ENCODE measurements around the gene C12orf75.

The C12orf75 gene

GRCh38 chr12:105330283-105330930 lies at the start of gene C12orf75:
Gene C12orf75 (plus strand): TSS chr12:105330691. CDS start chr12:105330892, 201 bp downstream.
- DNase-seq (ENCODE audit: low spot score in 2 of 2): peak; percentile 76 to 94
- no peaks in the 10 kb centered on the region for H3K36me3 ChIP-seq (replicated peaks)
- peaks cover 38% of the 10 kb centered on the region for H3K4me1 ChIP-seq
- peak within 1 kb of the TSS; percentile 62 for H3K4me3 ChIP-seq
- in situ Hi-C loops (cut with MboI; ENCODE audit: low sequenced_read_pairs): no loop called here
- no peaks in the 10 kb centered on the region for H3K27me3 ChIP-seq (ENCODE audit: low read depth)
- H3K9me3 ChIP-seq: 0 out of 2 replicates have a peak, but pooled peaks cover 2% of the 10 kb centered on the region

GRCh38 chr12:105280966-105281693 lies 49.4 kb upstream of the C12orf75 start:
- DNase-seq (ENCODE audit: low spot score in 2 of 2): no peak
- Histone ChIP-seq H3K4me3 (no peak overlapping the region), H3K36me3 (replicated peaks) (no peaks in the 10 kb centered on the region), H3K4me1 (peaks cover 9% of the 10 kb centered on the region), H3K27me3 (ENCODE audit: low read depth) (no peaks in the 10 kb centered on the region), H3K9me3 (no peaks in the 10 kb centered on the region)
- in situ Hi-C loops (cut with MboI; ENCODE audit: low sequenced_read_pairs): no loop called here

- no peak for DNase-seq (ENCODE audit: low spot score in 2 of 2)
- Histone ChIP-seq H3K36me3 (replicated peaks) (no peaks in the 10 kb centered on the region), H3K27me3 (ENCODE audit: low read depth) (no peaks in the 10 kb centered on the region), H3K9me3 (no peaks in the 10 kb centered on the region), H3K4me3 (no peak overlapping the region), H3K4me1 (peaks cover 5% of the 10 kb centered on the region)
- in situ Hi-C loops (cut with MboI; ENCODE audit: low sequenced_read_pairs): no loop called here
Observed at GRCh38 chr12:105281694-105282049, 48.8 kb upstream of the C12orf75 start.

- DNase-seq (ENCODE audit: low spot score in 2 of 2): no peak
- in situ Hi-C loops (cut with MboI; ENCODE audit: low sequenced_read_pairs): no loop called here
- H3K36me3 ChIP-seq (replicated peaks): no peaks in the 10 kb centered on the region
- no peak overlapping the region for H3K4me3 ChIP-seq
- no peaks in the 10 kb centered on the region for H3K27me3 ChIP-seq (ENCODE audit: low read depth)
- no peaks in the 10 kb centered on the region; the same call in 1 of the 2 replicates for H3K4me1 ChIP-seq
- H3K9me3 ChIP-seq: no peaks in the 10 kb centered on the region
Observed at GRCh38 chr12:105285378-105285777, 45.1 kb upstream of the C12orf75 start.

GRCh38 chr12:105287408-105287807 lies 43.1 kb upstream of the C12orf75 start:
- H3K27me3 ChIP-seq (ENCODE audit: low read depth): no peaks in the 10 kb centered on the region
- no peaks in the 10 kb centered on the region for H3K9me3 ChIP-seq
- in situ Hi-C loops (cut with MboI; ENCODE audit: low sequenced_read_pairs): no loop called here
- no peak for DNase-seq (ENCODE audit: low spot score in 2 of 2)
- no peaks in the 10 kb centered on the region for H3K36me3 ChIP-seq (replicated peaks)
- no peaks in the 10 kb centered on the region for H3K4me1 ChIP-seq
- no peak overlapping the region for H3K4me3 ChIP-seq

- no peak overlapping the region for H3K4me3 ChIP-seq
- H3K9me3 ChIP-seq: no peaks in the 10 kb centered on the region
- no peaks in the 10 kb centered on the region for H3K4me1 ChIP-seq
- DNase-seq (ENCODE audit: low spot score in 2 of 2): no peak
- H3K36me3 ChIP-seq (replicated peaks): no peaks in the 10 kb centered on the region
- no peaks in the 10 kb centered on the region for H3K27me3 ChIP-seq (ENCODE audit: low read depth)
- in situ Hi-C loops (cut with MboI; ENCODE audit: low sequenced_read_pairs): no loop called here
Observed at GRCh38 chr12:105288311-105288996, 42.0 kb upstream of the C12orf75 start.

GRCh38 chr12:105289114-105289904 lies 41.2 kb upstream of the C12orf75 start:
- Histone ChIP-seq H3K4me3 (no peak overlapping the region), H3K4me1 (peaks cover under 1% of the 10 kb centered on the region), H3K9me3 (no peaks in the 10 kb centered on the region), H3K27me3 (ENCODE audit: low read depth) (no peaks in the 10 kb centered on the region), H3K36me3 (replicated peaks) (no peaks in the 10 kb centered on the region)
- in situ Hi-C loops (cut with MboI; ENCODE audit: low sequenced_read_pairs): no loop called here
- DNase-seq (ENCODE audit: low spot score in 2 of 2): no peak

GRCh38 chr12:105291531-105291930 lies 39.0 kb upstream of the C12orf75 start:
- Histone ChIP-seq H3K4me1 (peaks cover 20% of the 10 kb centered on the region), H3K4me3 (no peak overlapping the region), H3K27me3 (ENCODE audit: low read depth) (no peaks in the 10 kb centered on the region), H3K36me3 (replicated peaks) (no peaks in the 10 kb centered on the region), H3K9me3 (no peaks in the 10 kb centered on the region)
- in situ Hi-C loops (cut with MboI; ENCODE audit: low sequenced_read_pairs): no loop called here
- no peak for DNase-seq (ENCODE audit: low spot score in 2 of 2)

GRCh38 chr12:105292705-105293104 lies 37.8 kb upstream of the C12orf75 start:
- Histone ChIP-seq H3K9me3 (no peaks in the 10 kb centered on the region), H3K4me3 (no peak overlapping the region), H3K27me3 (ENCODE audit: low read depth) (no peaks in the 10 kb centered on the region), H3K36me3 (replicated peaks) (no peaks in the 10 kb centered on the region), H3K4me1 (peaks cover 32% of the 10 kb centered on the region)
- in situ Hi-C loops (cut with MboI; ENCODE audit: low sequenced_read_pairs): no loop called here
- no peak for DNase-seq (ENCODE audit: low spot score in 2 of 2)

GRCh38 chr12:105293187-105293586 lies 37.3 kb upstream of the C12orf75 start:
- Histone ChIP-seq H3K4me1 (peaks cover 32% of the 10 kb centered on the region), H3K36me3 (replicated peaks) (no peaks in the 10 kb centered on the region), H3K9me3 (no peaks in the 10 kb centered on the region), H3K4me3 (no peak overlapping the region), H3K27me3 (ENCODE audit: low read depth) (no peaks in the 10 kb centered on the region)
- no peak for DNase-seq (ENCODE audit: low spot score in 2 of 2)
- in situ Hi-C loops (cut with MboI; ENCODE audit: low sequenced_read_pairs): no loop called here

- DNase-seq (ENCODE audit: low spot score in 2 of 2): no peak
- Histone ChIP-seq H3K4me3 (no peak overlapping the region), H3K4me1 (peaks cover 32% of the 10 kb centered on the region), H3K27me3 (ENCODE audit: low read depth) (no peaks in the 10 kb centered on the region), H3K9me3 (0 out of 2 replicates have a peak, but pooled peaks cover 2% of the 10 kb centered on the region), H3K36me3 (replicated peaks) (no peaks in the 10 kb centered on the region)
- in situ Hi-C loops (cut with MboI; ENCODE audit: low sequenced_read_pairs): no loop called here
Observed at GRCh38 chr12:105294161-105294560, 36.3 kb upstream of the C12orf75 start.

- in situ Hi-C loops (cut with MboI; ENCODE audit: low sequenced_read_pairs): no loop called here
- Histone ChIP-seq H3K4me3 (no peak overlapping the region), H3K9me3 (0 out of 2 replicates have a peak, but pooled peaks cover 5% of the 10 kb centered on the region), H3K27me3 (ENCODE audit: low read depth) (no peaks in the 10 kb centered on the region), H3K4me1 (peaks cover 32% of the 10 kb centered on the region), H3K36me3 (replicated peaks) (no peaks in the 10 kb centered on the region)
- DNase-seq (ENCODE audit: low spot score in 2 of 2): no peak
Observed at GRCh38 chr12:105294886-105295479, 35.5 kb upstream of the C12orf75 start.
